Keratinocyte (primary cell): ENCODE results near the gene IL32. TPM values are rescaled to one million over a fixed set of nuclear protein-coding genes. Genes with fewer than 3 reads are reported as not detected.
A peak's percentile ranks its signal among the peaks of the same experiment; 100 is the strongest.

Experiments
- DNase-seq: peaks from one replicate; pipeline ENCODE4 v3.0.0-alpha.2; 2011; ENCODE audit warnings: low read depth, missing footprints, low spot score
- FAIRE-seq: peaks from 2 replicates; lab custom pipeline; 2011; peaks lifted over from hg19 to GRCh38; lab: Jason Lieb, UNC
- H2AFZ ChIP-seq: 2 replicates; pipeline ENCODE4 v1.6.0; 2012; ENCODE audit warnings: low read length, control low read depth, inconsistent platforms; ENCODE audit not compliant: control insufficient read depth
- H3K27ac ChIP-seq: 2 replicates; pipeline ENCODE4 v1.5.1; 2011; ENCODE audit warnings: low read length; ENCODE audit not compliant: control insufficient read depth, insufficient read depth
- H3K27me3 ChIP-seq: 3 replicates; pipeline ENCODE4 v1.6.0; 2011; ENCODE audit warnings: low read length; ENCODE audit not compliant: control insufficient read depth, insufficient read depth; ENCODE audit errors: extremely low read depth
- H3K36me3 ChIP-seq, 2 experiments: 2 replicates in 1 of 2; 3 replicates in 1 of 2; pipeline ENCODE4 v1.5.1; 2011; ENCODE audit warnings: low read length in 2 of 2, mild to moderate bottlenecking in 1 of 2; ENCODE audit not compliant: control insufficient read depth in 2 of 2, insufficient read depth in 2 of 2; ENCODE audit errors: extremely low read depth in 1 of 2
- H3K4me1 ChIP-seq: 3 replicates; pipeline ENCODE4 v1.5.1; 2011; ENCODE audit warnings: low read length; ENCODE audit not compliant: control insufficient read depth, insufficient read depth; ENCODE audit errors: extremely low read depth
- H3K4me2 ChIP-seq: 3 replicates; pipeline ENCODE4 v1.6.0; 2011; ENCODE audit warnings: low read depth, low read length; ENCODE audit not compliant: control insufficient read depth, insufficient read depth; ENCODE audit errors: extremely low read depth
- H3K4me3 ChIP-seq, 3 experiments: fragments of 200-600 bp in 1 of 3; sonication (generic) in 1 of 3; 2 replicates in 2 of 3; 3 replicates in 1 of 3; pipeline ENCODE4 v1.5.1; 2011 to 2016; ENCODE audit warnings: low read length in 3 of 3, mild to moderate bottlenecking in 3 of 3, control low read depth in 2 of 3, inconsistent platforms in 1 of 3, low read depth in 1 of 3, mixed read lengths in 1 of 3, mixed run types in 1 of 3, moderate library complexity in 1 of 3; ENCODE audit not compliant: control insufficient read depth in 2 of 3, insufficient read depth in 2 of 3; ENCODE audit errors: extremely low read depth in 1 of 3
- H3K79me2 ChIP-seq: 2 replicates; pipeline ENCODE4 v1.6.0; 2012; ENCODE audit warnings: low read length; ENCODE audit not compliant: control insufficient read depth, insufficient read depth
- H3K9ac ChIP-seq: 3 replicates; pipeline ENCODE4 v1.6.0; 2011; ENCODE audit warnings: low read length; ENCODE audit not compliant: control insufficient read depth, insufficient read depth; ENCODE audit errors: extremely low read depth
- H3K9me1 ChIP-seq: 3 replicates; pipeline ENCODE4 v1.6.0; 2011; ENCODE audit warnings: low read length; ENCODE audit not compliant: control insufficient read depth, insufficient read depth; ENCODE audit errors: extremely low read depth
- H3K9me3 ChIP-seq: 2 replicates; pipeline ENCODE4 v1.5.1; 2012; ENCODE audit warnings: low read depth, low read length; ENCODE audit not compliant: control insufficient read depth
- H4K20me1 ChIP-seq: 3 replicates; pipeline ENCODE4 v1.6.0; 2011; ENCODE audit warnings: low read length; ENCODE audit not compliant: control insufficient read depth, insufficient read depth; ENCODE audit errors: extremely low read depth
- EZH2 ChIP-seq: IDR thresholded peaks from one replicate; pipeline ENCODE4 v1.6.1; 2012; ENCODE audit warnings: inconsistent platforms, mild to moderate bottlenecking, low read length, moderate library complexity
- dilution Hi-C: fragments of 300-500 bp; cut with MboI; formaldehyde crosslinking; loops from one replicate; pipeline ENCODE4 v1.7.0; 2020; ENCODE audit warnings: low sequenced_read_pairs; ENCODE audit not compliant: extremely low pct_ligation_motif_present
- polyA minus RNA-seq, 3 experiments: library from RNA; depleted of rRNA, polyadenylated mRNA; stranded (reverse); fragments of >200 nt; gene quantifications; 1 replicate in 1 of 3; 2 replicates in 1 of 3; 3 replicates in 1 of 3; pipeline ENCODE4 v1.2.3, GENCODE V29; 2011
- polyA plus RNA-seq, 5 experiments: library from polyadenylated mRNA; depleted of rRNA in 3 of 5; stranded (reverse) in 3 of 5; stranded (forward) in 1 of 5; unstranded in 1 of 5; fragments of >200 nt; gene quantifications; 1 replicate in 1 of 5; 2 replicates in 3 of 5; 3 replicates in 1 of 5; pipeline versions ENCODE4 v1.2.1 to v1.2.3, GENCODE V29; 2011 to 2012; ENCODE audit warnings: missing spikeins in 2 of 5, low read depth in 1 of 5, low replicate concordance in 1 of 5
- TF ChIP-seq, protein P1 (sequence below), 3 experiments: IDR thresholded peaks in 1 of 3; conservative IDR thresholded peaks in 1 of 3; optimal IDR thresholded peaks in 1 of 3; 2 replicates in 2 of 3; 3 replicates in 1 of 3; pipeline versions ENCODE3 to v1.5.1; 2011; ENCODE audit warnings: low read length in 3 of 3, mild to moderate bottlenecking in 3 of 3, moderate library complexity in 2 of 3, control low read depth in 1 of 3, inconsistent platforms in 1 of 3; ENCODE audit not compliant: insufficient read depth in 2 of 3; ENCODE audit errors: extremely low read depth in 1 of 3

The IL32 gene, protein sequence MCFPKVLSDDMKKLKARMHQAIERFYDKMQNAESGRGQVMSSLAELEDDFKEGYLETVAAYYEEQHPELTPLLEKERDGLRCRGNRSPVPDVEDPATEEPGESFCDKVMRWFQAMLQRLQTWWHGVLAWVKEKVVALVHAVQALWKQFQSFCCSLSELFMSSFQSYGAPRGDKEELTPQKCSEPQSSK
- polyA plus RNA-seq: 0.28 to 0.67 TPM (median 0.31 TPM) in 3 replicates
- 3.2 TPM for polyA plus RNA-seq (2011; ENCODE audit: low read depth)
- 1.0 and 1.5 TPM in 2 replicates for polyA plus RNA-seq (2011; cell fraction: cytosol; rRNA removed)
- 0.81 and 0.87 TPM in 2 replicates for polyA plus RNA-seq (2011; cell fraction: nucleus; rRNA removed)
- polyA plus RNA-seq (2012; ENCODE audit: low replicate concordance): 0.40 and 2.2 TPM in 2 replicates
- 0.74 TPM in 1 of 3 replicates, not detected in the others for polyA minus RNA-seq
- polyA minus RNA-seq (2011; cell fraction: cytosol; rRNA and poly(A)+ RNA removed): not detected
- polyA minus RNA-seq (2011; cell fraction: nucleus; rRNA and poly(A)+ RNA removed): 0.93 TPM in 1 of 2 replicates, not detected in the other

DNA sequence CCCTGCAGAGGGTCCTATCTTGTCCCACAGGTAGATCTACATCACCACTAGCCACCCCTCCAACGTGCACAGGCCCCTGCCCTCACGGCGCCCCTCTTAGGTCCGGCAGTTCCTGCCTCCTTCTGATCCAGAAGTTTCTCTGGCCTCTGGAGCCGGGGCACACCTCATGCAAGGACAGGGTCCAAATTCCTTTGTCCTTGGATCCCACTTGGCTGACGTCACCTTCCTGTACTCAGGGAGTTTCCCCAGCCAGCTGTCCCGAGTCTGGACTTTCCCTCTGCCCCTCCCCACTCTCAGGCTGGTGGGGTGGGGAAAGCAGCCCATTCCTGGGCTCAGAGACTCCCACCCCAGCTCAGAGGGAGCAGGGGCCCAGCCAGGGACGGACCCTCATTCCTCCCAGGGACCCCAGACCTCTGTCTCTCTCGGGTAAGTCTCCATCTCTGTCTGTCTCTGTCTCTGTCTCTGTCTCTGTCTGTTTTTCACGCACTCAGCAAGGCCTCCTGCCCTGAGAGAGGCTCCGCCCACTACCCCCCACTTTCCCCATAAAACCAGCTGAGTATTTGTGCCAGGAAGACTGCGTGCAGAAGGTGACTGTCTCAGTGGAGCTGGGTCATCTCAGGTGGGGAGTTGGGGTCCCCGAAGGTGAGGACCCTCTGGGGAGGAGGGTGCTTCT, at the start of gene IL32:
Gene IL32, plus strand, starts transcription at position 572 of the 673 bp plus-strand sequence. CDS start 172 bp downstream, outside the sequence.
- no peaks in the 10 kb centered on the region for H3K79me2 ChIP-seq
- peak within 1 kb of the TSS; percentile 26 for H2AFZ ChIP-seq
- H3K9me3 ChIP-seq: no peaks in the 10 kb centered on the region
- H3K4me1 ChIP-seq: peaks cover 5% of the 10 kb centered on the region
- H3K27me3 ChIP-seq: no peaks in the 10 kb centered on the region
- dilution Hi-C loops: no loop called here
- no peak for TF ChIP-seq EZH2
- TF ChIP-seq, protein P1, sequence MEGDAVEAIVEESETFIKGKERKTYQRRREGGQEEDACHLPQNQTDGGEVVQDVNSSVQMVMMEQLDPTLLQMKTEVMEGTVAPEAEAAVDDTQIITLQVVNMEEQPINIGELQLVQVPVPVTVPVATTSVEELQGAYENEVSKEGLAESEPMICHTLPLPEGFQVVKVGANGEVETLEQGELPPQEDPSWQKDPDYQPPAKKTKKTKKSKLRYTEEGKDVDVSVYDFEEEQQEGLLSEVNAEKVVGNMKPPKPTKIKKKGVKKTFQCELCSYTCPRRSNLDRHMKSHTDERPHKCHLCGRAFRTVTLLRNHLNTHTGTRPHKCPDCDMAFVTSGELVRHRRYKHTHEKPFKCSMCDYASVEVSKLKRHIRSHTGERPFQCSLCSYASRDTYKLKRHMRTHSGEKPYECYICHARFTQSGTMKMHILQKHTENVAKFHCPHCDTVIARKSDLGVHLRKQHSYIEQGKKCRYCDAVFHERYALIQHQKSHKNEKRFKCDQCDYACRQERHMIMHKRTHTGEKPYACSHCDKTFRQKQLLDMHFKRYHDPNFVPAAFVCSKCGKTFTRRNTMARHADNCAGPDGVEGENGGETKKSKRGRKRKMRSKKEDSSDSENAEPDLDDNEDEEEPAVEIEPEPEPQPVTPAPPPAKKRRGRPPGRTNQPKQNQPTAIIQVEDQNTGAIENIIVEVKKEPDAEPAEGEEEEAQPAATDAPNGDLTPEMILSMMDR (optimal IDR thresholded peaks at IDR 0.05 in 1 of 3, IDR thresholded peaks at IDR 0.05 in 1 of 3, conservative IDR thresholded peaks at IDR 0.05 in 1 of 3; ENCODE audit: extremely low read depth in 1 of 3, insufficient read depth in 2 of 3, low read length in 3 of 3): no peak
- H3K27ac ChIP-seq: no peak within 1 kb of the TSS
- no peak within 1 kb of the TSS for H3K4me2 ChIP-seq
- no peaks in the 10 kb centered on the region for H3K9me1 ChIP-seq
- peak within 1 kb of the TSS; percentile 28 for H3K9ac ChIP-seq
- no peak for DNase-seq
- no peak for FAIRE-seq
- H4K20me1 ChIP-seq: no peaks in the 10 kb centered on the region
- peak within 1 kb of the TSS in 1 of 3 experiments; percentile 2 for H3K4me3 ChIP-seq
- no peaks in the 10 kb centered on the region for H3K36me3 ChIP-seq

- dilution Hi-C loops: no loop called here
- Histone ChIP-seq H4K20me1 (no peaks in the 10 kb centered on the region), H3K36me3 (no peaks in the 10 kb centered on the region), H3K4me2 (no peak overlapping the region), H3K27me3 (peaks cover 31% of the 10 kb centered on the region), H3K4me1 (peaks cover 12% of the 10 kb centered on the region), H3K79me2 (no peaks in the 10 kb centered on the region), H3K27ac (no peak overlapping the region), H3K9me3 (no peaks in the 10 kb centered on the region), H3K9me1 (no peaks in the 10 kb centered on the region), H3K4me3 (no peak overlapping the region), H3K9ac (no peak overlapping the region), H2AFZ (no peak overlapping the region)
- TF ChIP-seq, protein P1 (optimal IDR thresholded peaks at IDR 0.05 in 1 of 3, IDR thresholded peaks at IDR 0.05 in 1 of 3, conservative IDR thresholded peaks at IDR 0.05 in 1 of 3; ENCODE audit: extremely low read depth in 1 of 3, insufficient read depth in 2 of 3, low read length in 3 of 3): no peak
- TF ChIP-seq EZH2: no peak
- no peak for FAIRE-seq
- DNase-seq: no peak
Measured at GRCh38 chr16:3015865-3016521, 49.4 kb upstream of the IL32 start.
